PFSK-1 (cell line): ENCODE measurements around the gene HNRNPU.

Experiments used
- FOXP2 ChIP-seq: optimal IDR thresholded peaks from 2 replicates; pipeline ENCODE3; 2011; ENCODE audit warnings: borderline replicate concordance, control low read depth, inconsistent platforms; ENCODE audit not compliant: insufficient read depth; ENCODE audit errors: extremely low read length, extremely low read depth
- POLR2AphosphoS5 ChIP-seq: IDR thresholded peaks from 2 replicates; pipeline ENCODE4 v1.6.1; 2012; ENCODE audit warnings: low read depth, mild to moderate bottlenecking, control low read depth, low read length, moderate library complexity
- SIN3A ChIP-seq: IDR thresholded peaks from 2 replicates; pipeline ENCODE4 v1.6.1; 2012; ENCODE audit warnings: mild to moderate bottlenecking, low read length, moderate library complexity, borderline replicate concordance; ENCODE audit not compliant: insufficient read depth
- TAF1 ChIP-seq: IDR thresholded peaks from 2 replicates; pipeline ENCODE4 v1.6.1; 2012; ENCODE audit warnings: low read length, control low read depth, borderline replicate concordance; ENCODE audit not compliant: insufficient read depth
- TF ChIP-seq, protein P1 (sequence below), 2 experiments: IDR thresholded peaks; 2 replicates each; pipeline versions ENCODE4 v1.6.1 to v1.8.0; 2011 to 2012; ENCODE audit warnings: low read depth in 2 of 2, low read length in 2 of 2, control low read depth in 1 of 2, inconsistent platforms in 1 of 2, mild to moderate bottlenecking in 1 of 2, moderate library complexity in 1 of 2; ENCODE audit not compliant: insufficient read depth in 1 of 2

The HNRNPU gene

DNA sequence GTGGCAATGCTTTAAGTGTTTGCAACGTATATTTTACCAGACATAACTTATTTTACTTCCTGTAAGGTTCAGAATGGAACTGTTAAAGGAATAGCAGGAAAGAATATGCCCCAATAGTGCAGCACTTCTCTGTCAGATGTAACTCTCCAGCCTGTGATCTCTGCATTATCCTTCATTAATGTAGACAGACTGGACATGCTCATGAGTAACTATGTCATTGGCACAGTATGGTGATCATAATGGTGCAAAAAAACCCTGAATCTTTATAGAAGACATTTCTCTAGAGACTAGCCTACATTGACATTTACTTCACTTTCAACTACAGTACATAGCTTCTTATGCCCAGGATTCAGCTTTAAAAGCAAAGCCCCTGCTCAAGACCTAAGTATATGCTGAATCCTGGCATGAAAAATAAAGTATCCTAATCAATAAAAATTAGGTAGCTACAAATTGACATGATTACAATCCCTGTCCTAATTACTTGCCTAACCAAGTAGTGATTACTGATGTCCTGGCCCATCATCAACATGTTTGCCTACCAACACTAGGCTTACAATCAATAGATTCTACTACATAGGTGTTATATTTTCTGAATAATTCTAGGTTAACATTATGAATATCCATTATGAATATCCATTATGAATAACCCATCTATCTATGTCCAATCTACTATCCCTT is 15.0 kb downstream of the HNRNPU start:
- TF ChIP-seq, protein P1, sequence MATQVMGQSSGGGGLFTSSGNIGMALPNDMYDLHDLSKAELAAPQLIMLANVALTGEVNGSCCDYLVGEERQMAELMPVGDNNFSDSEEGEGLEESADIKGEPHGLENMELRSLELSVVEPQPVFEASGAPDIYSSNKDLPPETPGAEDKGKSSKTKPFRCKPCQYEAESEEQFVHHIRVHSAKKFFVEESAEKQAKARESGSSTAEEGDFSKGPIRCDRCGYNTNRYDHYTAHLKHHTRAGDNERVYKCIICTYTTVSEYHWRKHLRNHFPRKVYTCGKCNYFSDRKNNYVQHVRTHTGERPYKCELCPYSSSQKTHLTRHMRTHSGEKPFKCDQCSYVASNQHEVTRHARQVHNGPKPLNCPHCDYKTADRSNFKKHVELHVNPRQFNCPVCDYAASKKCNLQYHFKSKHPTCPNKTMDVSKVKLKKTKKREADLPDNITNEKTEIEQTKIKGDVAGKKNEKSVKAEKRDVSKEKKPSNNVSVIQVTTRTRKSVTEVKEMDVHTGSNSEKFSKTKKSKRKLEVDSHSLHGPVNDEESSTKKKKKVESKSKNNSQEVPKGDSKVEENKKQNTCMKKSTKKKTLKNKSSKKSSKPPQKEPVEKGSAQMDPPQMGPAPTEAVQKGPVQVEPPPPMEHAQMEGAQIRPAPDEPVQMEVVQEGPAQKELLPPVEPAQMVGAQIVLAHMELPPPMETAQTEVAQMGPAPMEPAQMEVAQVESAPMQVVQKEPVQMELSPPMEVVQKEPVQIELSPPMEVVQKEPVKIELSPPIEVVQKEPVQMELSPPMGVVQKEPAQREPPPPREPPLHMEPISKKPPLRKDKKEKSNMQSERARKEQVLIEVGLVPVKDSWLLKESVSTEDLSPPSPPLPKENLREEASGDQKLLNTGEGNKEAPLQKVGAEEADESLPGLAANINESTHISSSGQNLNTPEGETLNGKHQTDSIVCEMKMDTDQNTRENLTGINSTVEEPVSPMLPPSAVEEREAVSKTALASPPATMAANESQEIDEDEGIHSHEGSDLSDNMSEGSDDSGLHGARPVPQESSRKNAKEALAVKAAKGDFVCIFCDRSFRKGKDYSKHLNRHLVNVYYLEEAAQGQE (IDR thresholded peaks at IDR 0.05; ENCODE audit: insufficient read depth in 1 of 2, low read depth in 2 of 2, low read length in 2 of 2): no peak
- TF ChIP-seq POLR2AphosphoS5: no peak; the same call in 1 of the 2 replicates
- TF ChIP-seq TAF1: no peak
- no peak for TF ChIP-seq SIN3A

DNA sequence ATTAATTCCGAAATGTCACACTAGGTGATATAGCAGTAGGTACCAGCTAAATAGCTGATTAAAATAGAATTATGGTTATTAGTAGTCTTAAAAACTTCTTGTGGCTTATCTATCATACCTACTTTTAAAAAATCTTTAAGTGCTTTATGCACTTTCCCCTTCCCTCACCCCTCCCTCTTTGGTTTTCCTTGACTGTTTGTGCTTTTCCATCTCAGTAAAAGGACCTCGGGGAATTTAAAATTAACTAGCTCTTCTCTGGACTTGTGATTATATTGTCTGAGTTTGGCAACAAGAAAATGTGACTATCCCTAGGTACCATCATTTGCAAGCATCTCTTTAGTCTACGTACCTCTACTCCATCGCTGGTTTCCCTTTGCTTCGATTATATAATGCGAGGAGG is 17.7 kb downstream of the HNRNPU start:
- TF ChIP-seq TAF1: no peak
- TF ChIP-seq SIN3A: no peak
- TF ChIP-seq POLR2AphosphoS5: no peak
- TF ChIP-seq, protein P1 (IDR thresholded peaks at IDR 0.05; ENCODE audit: insufficient read depth in 1 of 2, low read depth in 2 of 2, low read length in 2 of 2): no peak
- TF ChIP-seq FOXP2: no peak

DNA sequence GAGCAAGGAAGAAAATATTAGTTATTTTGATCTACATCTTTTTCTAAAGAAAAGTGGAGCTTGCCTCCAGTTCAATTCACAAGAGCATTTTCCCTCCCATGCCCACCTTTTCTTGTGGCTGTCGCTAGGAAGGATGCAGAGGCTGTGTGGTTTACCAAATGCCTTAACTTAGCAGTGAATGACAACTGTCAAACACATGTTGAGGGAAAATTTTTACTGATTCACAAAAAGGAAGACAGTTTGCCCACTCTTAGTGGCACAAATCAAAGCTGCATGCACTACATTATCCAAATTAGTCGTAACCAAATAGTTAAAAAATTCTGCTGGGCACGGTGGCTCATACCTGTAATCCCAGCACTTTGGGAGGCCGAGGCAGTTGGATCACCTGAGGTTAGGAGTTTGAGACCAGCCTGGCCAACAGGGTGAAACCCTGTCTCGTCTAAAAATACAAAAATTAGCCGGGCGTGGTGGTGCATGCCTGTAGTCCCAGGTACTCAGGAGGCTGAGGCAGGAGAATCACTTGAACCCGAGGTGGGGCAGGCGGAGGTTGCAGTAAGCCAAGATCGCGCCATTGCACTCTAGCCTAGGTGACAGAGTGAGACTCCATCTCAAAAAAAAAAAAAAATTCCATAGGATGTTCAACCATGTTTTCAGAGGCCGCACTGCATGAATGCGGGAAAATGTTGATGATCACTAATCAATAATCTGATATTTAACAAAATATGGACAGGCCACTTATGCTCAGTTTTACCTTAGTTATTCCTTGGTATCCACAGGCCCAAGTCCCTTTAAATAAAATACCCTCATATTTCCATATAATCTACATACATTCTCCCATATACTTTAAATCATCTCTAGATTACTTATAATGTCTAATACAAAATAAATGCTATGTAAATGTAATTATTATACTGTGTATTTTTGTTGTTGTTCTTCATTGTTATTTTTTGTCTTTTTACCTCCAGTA is 19.9 kb downstream of the HNRNPU start:
- TF ChIP-seq SIN3A: no peak
- TF ChIP-seq POLR2AphosphoS5: no peak
- TF ChIP-seq, protein P1 (IDR thresholded peaks at IDR 0.05; ENCODE audit: insufficient read depth in 1 of 2, low read depth in 2 of 2, low read length in 2 of 2): no peak
- TF ChIP-seq TAF1: no peak
- TF ChIP-seq FOXP2: no peak

DNA sequence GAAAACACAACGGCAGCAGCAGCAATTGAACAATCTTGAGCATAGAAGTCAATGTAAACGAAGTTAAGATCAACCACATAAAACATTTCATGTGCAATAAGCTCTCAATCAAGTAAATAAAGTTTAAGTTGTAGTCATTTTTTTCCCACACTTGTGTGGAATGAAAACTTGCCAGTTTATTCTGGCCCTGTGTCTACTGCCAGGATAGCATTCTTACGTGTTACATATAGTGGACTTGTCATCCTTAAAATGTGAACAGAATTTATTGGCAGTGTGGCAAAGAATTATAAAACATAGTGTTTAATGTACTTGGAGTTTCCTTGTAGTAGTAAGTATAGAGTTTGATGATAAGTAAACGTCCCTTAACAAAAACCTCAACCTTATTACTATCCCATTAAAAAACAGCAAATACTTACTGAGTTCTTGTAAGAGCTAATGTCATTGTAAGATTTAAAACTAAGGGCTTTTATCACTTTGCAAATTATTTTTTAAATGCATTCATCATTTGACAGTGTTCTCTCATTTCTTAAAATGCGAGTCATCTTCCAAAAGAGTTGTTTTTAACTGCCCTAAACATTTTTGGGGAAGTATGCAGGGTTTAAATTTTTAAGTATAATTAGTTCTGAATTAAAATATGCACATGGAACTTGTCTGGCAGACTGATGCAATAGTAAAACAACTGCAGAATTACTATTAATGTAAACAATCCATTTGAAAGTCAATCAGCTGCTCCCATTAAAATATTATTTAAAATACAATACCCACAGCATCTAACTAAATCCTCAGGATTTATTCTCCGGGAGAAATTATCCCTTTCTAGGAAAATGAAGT is 21.0 kb downstream of the HNRNPU start:
- TF ChIP-seq TAF1 (no peak), SIN3A (no peak), FOXP2 (no peak), POLR2AphosphoS5 (no peak)
- TF ChIP-seq, protein P1 (IDR thresholded peaks at IDR 0.05; ENCODE audit: insufficient read depth in 1 of 2, low read depth in 2 of 2, low read length in 2 of 2): no peak
